ENCODE data around the gene MEP1A. TPM values are rescaled to one million over a fixed set of nuclear protein-coding genes. Genes with fewer than 3 reads are reported as not detected.
"Not testable (repeated sequence)": the region's sequence is repeated elsewhere in the genome, so short reads cannot be mapped to it uniquely, and the experiment has no call there.

MEP1A gene
- total RNA-seq, 1 experiment from 2014 or later = not detected

GRCh38 chr6:46828939-46829338 lies 35.8 kb downstream of the MEP1A start:
- H3K27me3 ChIP-seq (ENCODE audit: insufficient read depth, low read depth) = no peaks in the 10 kb centered on the region
- no peaks in the 10 kb centered on the region for H3K9me2 ChIP-seq (ENCODE audit: insufficient read depth)
- H3K79me2 ChIP-seq (ENCODE audit: low read depth) = no peaks in the 10 kb centered on the region
- no peaks in the 10 kb centered on the region for H3K4me1 ChIP-seq (replicated peaks; ENCODE audit: insufficient read depth)
- H3F3A ChIP-seq (ENCODE audit: insufficient read depth, low read depth) = no peaks in the 10 kb centered on the region
- BruUV-seq (replicated peaks) = no TSS peak
- H3K4me3 ChIP-seq = no peak overlapping the region
- H4K20me1 ChIP-seq (ENCODE audit: insufficient read depth) = no peaks in the 10 kb centered on the region
- H3K36me3 ChIP-seq (ENCODE audit: low read depth) = no peaks in the 10 kb centered on the region
- ChIA-PET POLR2A (ENCODE audit: unreplicated experiment) (no interaction called here), CTCF (no interaction called here)
- no peak for DNase-seq
- TF ChIP-seq EZH2 (IDR thresholded peaks at IDR 0.05; ENCODE audit: low read depth) = no peak
- TF ChIP-seq CTCF (conservative IDR thresholded peaks at IDR 0.05) = no peak
- H3K4me2 ChIP-seq = no peak overlapping the region
- intact Hi-C loops (cut with micrococcal nuclease; ENCODE audit: unreplicated experiment) = no loop called here
- no peak overlapping the region for H2AFZ ChIP-seq
- H3K9me3 ChIP-seq (ENCODE audit: insufficient read depth, low read depth) = no peaks in the 10 kb centered on the region
- H3K27ac ChIP-seq = no peak overlapping the region

GRCh38 chr6:46832816-46833215 lies 39.6 kb downstream of the MEP1A start:
- no peaks in the 10 kb centered on the region for H3K79me2 ChIP-seq (ENCODE audit: low read depth)
- H3K27ac ChIP-seq = no peak overlapping the region
- ChIA-PET POLR2A (ENCODE audit: unreplicated experiment) (no interaction called here), CTCF (no interaction called here)
- intact Hi-C loops (cut with micrococcal nuclease; ENCODE audit: unreplicated experiment) = no loop called here
- H4K20me1 ChIP-seq (ENCODE audit: insufficient read depth) = no peaks in the 10 kb centered on the region
- TF ChIP-seq EZH2 (IDR thresholded peaks at IDR 0.05; ENCODE audit: low read depth) (no peak), CTCF (conservative IDR thresholded peaks at IDR 0.05) (no peak)
- no peaks in the 10 kb centered on the region for H3K9me2 ChIP-seq (ENCODE audit: insufficient read depth)
- H3K4me3 ChIP-seq = no peak overlapping the region
- no peak overlapping the region for H2AFZ ChIP-seq
- no peaks in the 10 kb centered on the region for H3K9me3 ChIP-seq (ENCODE audit: insufficient read depth, low read depth)
- BruUV-seq (replicated peaks) = no TSS peak
- H3K27me3 ChIP-seq (ENCODE audit: insufficient read depth, low read depth) = no peaks in the 10 kb centered on the region
- no peak for DNase-seq
- no peaks in the 10 kb centered on the region for H3K36me3 ChIP-seq (ENCODE audit: low read depth)
- H3K4me1 ChIP-seq (replicated peaks; ENCODE audit: insufficient read depth) = no peaks in the 10 kb centered on the region
- H3K4me2 ChIP-seq = no peak overlapping the region
- H3F3A ChIP-seq (ENCODE audit: insufficient read depth, low read depth) = no peaks in the 10 kb centered on the region

GRCh38 chr6:46834257-46834916 lies 41.2 kb downstream of the MEP1A start:
- H2AFZ ChIP-seq; H3F3A ChIP-seq (ENCODE audit: insufficient read depth, low read depth); BruUV-seq (replicated peaks); H4K20me1 ChIP-seq (ENCODE audit: insufficient read depth); POLR2A ChIA-PET (ENCODE audit: unreplicated experiment); H3K79me2 ChIP-seq (ENCODE audit: low read depth); intact Hi-C loops (cut with micrococcal nuclease; ENCODE audit: unreplicated experiment); H3K4me3 ChIP-seq; H3K36me3 ChIP-seq (ENCODE audit: low read depth); DNase-seq; CTCF ChIA-PET; H3K4me1 ChIP-seq (replicated peaks; ENCODE audit: insufficient read depth); H3K9me3 ChIP-seq (ENCODE audit: insufficient read depth, low read depth); H3K27me3 ChIP-seq (ENCODE audit: insufficient read depth, low read depth); H3K9me2 ChIP-seq (ENCODE audit: insufficient read depth); H3K27ac ChIP-seq; H3K4me2 ChIP-seq: not testable (repeated sequence)

- CTCF ChIA-PET; H3K27me3 ChIP-seq (ENCODE audit: insufficient read depth, low read depth); H3K79me2 ChIP-seq (ENCODE audit: low read depth); H3F3A ChIP-seq (ENCODE audit: insufficient read depth, low read depth); H3K4me2 ChIP-seq; H4K20me1 ChIP-seq (ENCODE audit: insufficient read depth); H3K36me3 ChIP-seq (ENCODE audit: low read depth); H3K9me3 ChIP-seq (ENCODE audit: insufficient read depth, low read depth); H3K4me1 ChIP-seq (replicated peaks; ENCODE audit: insufficient read depth); DNase-seq; intact Hi-C loops (cut with micrococcal nuclease; ENCODE audit: unreplicated experiment); H3K27ac ChIP-seq; H3K9me2 ChIP-seq (ENCODE audit: insufficient read depth); H3K4me3 ChIP-seq; BruUV-seq (replicated peaks); POLR2A ChIA-PET (ENCODE audit: unreplicated experiment); H2AFZ ChIP-seq: not testable (repeated sequence)
These were observed 41.8 kb downstream of the MEP1A start for GRCh38 chr6:46834991-46835390.

Measured in PC-9 (cell line).